ENCODE results near the gene ZNF771.

The ZNF771 gene

DNA sequence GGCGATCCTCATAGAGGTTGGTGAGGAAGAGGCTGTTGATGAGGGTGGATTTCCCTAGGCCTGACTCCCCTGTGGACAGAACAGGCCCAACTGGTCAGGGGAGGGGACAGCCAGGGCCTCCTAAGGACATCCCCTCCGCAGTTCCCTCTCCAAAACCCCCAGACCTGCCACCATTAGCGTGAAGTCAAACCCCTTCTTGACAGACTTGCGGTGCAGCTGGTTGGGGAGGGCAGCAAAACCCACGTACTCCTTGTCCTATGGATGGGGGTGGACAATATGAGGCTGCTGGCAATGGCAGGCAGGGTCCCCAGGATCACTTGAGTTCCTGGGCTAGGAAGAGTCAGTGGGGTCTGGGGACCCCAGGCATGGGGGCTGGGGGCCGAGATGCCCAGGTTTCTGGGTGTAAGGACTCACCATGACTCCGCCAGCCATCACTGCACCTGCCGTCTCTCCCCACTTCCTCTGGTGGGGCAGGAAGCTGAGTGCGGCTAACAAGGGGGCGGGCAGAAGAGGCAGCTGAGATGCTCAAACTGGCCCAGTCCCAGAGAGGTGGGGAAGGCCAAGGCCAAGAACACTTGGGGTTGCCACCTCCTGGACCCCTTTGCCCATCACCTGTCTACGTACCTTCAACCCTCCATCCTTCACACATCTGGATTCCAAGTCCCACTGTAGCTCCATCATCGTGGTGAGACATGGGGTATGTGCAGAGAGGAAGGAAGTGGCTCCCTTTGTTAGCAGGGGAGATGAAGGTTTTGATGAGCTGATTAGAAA is 25.1 kb upstream of the ZNF771 start, which contains the start of gene SEPTIN1:
Gene SEPTIN1, minus strand, starts transcription at position 451 of the 771 bp plus-strand sequence. Its CDS starts 19 bp downstream, at position 432.
- Histone ChIP-seq H3K27me3 (ENCODE audit: low read length) (no peaks in the 10 kb centered on the region), H3K9me3 (ENCODE audit: insufficient read depth, low read length) (no peaks in the 10 kb centered on the region), H3K4me3 (ENCODE audit: insufficient read depth, low read length, poor library complexity, severe bottlenecking) (peak within 1 kb of the TSS; percentile 66), H3K27ac (ENCODE audit: low read depth, low read length) (peak within 1 kb of the TSS; percentile 76), H4K20me1 (ENCODE audit: low read depth, low read length) (no peaks in the 10 kb centered on the region), H3F3A (ENCODE audit: insufficient read depth) (peaks cover 19% of the 10 kb centered on the region), H3K4me2 (ENCODE audit: low read depth, low read length, poor library complexity, severe bottlenecking) (peak within 1 kb of the TSS; percentile 96), H3K9ac (ENCODE audit: low read length) (peak within 1 kb of the TSS; percentile 77), H3K36me3 (ENCODE audit: low read length) (no peaks in the 10 kb centered on the region), H3K9me2 (replicated peaks; ENCODE audit: insufficient read depth, low read length) (no peaks in the 10 kb centered on the region), H3K79me2 (ENCODE audit: insufficient read depth, low read length) (peaks cover 13% of the 10 kb centered on the region), H2AFZ (ENCODE audit: low read depth, low read length, severe bottlenecking) (peak within 1 kb of the TSS; percentile 36)
- TF ChIP-seq, protein P1, sequence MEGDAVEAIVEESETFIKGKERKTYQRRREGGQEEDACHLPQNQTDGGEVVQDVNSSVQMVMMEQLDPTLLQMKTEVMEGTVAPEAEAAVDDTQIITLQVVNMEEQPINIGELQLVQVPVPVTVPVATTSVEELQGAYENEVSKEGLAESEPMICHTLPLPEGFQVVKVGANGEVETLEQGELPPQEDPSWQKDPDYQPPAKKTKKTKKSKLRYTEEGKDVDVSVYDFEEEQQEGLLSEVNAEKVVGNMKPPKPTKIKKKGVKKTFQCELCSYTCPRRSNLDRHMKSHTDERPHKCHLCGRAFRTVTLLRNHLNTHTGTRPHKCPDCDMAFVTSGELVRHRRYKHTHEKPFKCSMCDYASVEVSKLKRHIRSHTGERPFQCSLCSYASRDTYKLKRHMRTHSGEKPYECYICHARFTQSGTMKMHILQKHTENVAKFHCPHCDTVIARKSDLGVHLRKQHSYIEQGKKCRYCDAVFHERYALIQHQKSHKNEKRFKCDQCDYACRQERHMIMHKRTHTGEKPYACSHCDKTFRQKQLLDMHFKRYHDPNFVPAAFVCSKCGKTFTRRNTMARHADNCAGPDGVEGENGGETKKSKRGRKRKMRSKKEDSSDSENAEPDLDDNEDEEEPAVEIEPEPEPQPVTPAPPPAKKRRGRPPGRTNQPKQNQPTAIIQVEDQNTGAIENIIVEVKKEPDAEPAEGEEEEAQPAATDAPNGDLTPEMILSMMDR (IDR thresholded peaks at IDR 0.05; ENCODE audit: insufficient read depth, low read length, poor library complexity, severe bottlenecking), result no peak
- TF ChIP-seq EZH2phosphoT487 (conservative IDR thresholded peaks at IDR 0.05; ENCODE audit: low read length), result no peak

DNA sequence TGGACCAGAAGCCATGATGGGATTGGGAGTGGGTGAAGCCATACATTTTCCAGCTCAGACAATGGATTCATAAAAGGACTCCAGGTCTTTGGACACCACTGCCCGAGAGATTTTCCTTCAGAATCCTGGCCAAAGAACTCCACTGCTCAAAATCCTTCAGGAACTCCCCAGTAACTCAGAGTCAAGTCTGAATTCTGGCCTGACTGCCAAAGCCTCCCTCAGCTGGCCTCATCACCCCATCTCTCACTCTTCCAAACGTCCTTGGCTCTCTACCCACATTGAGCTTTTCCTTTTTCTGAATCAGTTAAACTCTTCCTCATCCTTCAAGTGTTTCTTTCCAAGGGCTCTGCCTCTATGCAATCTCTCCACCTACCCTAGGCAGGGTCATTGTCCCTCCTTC is 23.9 kb upstream of the ZNF771 start:
- Histone ChIP-seq H4K20me1 (ENCODE audit: low read depth, low read length) (no peaks in the 10 kb centered on the region), H3K4me2 (ENCODE audit: low read depth, low read length, poor library complexity, severe bottlenecking) (no peak overlapping the region), H3K9ac (ENCODE audit: low read length) (no peak overlapping the region), H3K4me3 (ENCODE audit: insufficient read depth, low read length, poor library complexity, severe bottlenecking) (no peak overlapping the region), H3K79me2 (ENCODE audit: insufficient read depth, low read length) (peaks cover 13% of the 10 kb centered on the region), H3K27me3 (ENCODE audit: low read length) (no peaks in the 10 kb centered on the region), H3K9me3 (ENCODE audit: insufficient read depth, low read length) (no peaks in the 10 kb centered on the region), H3F3A (ENCODE audit: insufficient read depth) (peaks cover 13% of the 10 kb centered on the region), H3K36me3 (ENCODE audit: low read length) (no peaks in the 10 kb centered on the region), H2AFZ (ENCODE audit: low read depth, low read length, severe bottlenecking) (no peak overlapping the region), H3K27ac (ENCODE audit: low read depth, low read length) (no peak overlapping the region), H3K9me2 (replicated peaks; ENCODE audit: insufficient read depth, low read length) (no peaks in the 10 kb centered on the region)
- no peak for TF ChIP-seq EZH2phosphoT487 (conservative IDR thresholded peaks at IDR 0.05; ENCODE audit: low read length)
- TF ChIP-seq, protein P1 (IDR thresholded peaks at IDR 0.05; ENCODE audit: insufficient read depth, low read length, poor library complexity, severe bottlenecking), result no peak

DNA sequence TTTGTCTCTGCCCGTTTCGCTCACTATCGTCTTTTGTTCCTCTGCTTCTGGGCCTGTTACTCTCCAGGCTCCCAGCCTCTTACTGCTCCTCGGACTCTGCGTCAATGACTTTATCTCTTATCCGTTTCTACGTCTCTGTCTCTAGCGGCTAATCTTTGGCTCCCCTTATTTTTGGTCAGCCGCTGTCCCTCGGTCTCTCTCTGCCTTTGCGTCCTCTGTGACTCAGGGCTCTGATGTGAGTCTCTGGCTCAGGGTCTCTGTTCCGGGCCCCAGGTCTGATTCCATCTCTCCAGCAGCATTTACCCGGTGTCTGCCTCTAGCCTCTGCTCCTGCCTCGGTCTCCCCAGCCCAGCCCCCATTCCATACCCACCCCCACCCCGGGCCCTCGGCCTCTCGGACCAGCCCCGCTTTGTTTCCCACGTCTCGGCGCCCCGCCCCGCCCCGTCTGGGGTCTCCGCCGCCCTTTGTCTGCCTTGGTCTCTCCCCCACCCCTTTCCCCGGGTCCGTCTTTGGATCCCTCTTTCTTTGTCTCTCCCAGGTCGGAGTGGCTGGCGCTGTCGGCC is 12.7 kb upstream of the ZNF771 start:
- Histone ChIP-seq H3K9me2 (replicated peaks; ENCODE audit: insufficient read depth, low read length) (no peaks in the 10 kb centered on the region), H3K36me3 (ENCODE audit: low read length) (no peaks in the 10 kb centered on the region), H3K4me3 (ENCODE audit: insufficient read depth, low read length, poor library complexity, severe bottlenecking) (peak overlapping the region; percentile 74), H3K27me3 (ENCODE audit: low read length) (no peaks in the 10 kb centered on the region), H3K9ac (ENCODE audit: low read length) (peak overlapping the region; percentile 70), H3K9me3 (ENCODE audit: insufficient read depth, low read length) (no peaks in the 10 kb centered on the region), H2AFZ (ENCODE audit: low read depth, low read length, severe bottlenecking) (peak overlapping the region; percentile 87), H3K4me2 (ENCODE audit: low read depth, low read length, poor library complexity, severe bottlenecking) (peak overlapping the region; percentile 82), H3K27ac (ENCODE audit: low read depth, low read length) (peak overlapping the region; percentile 27; the same call in 1 of the 2 replicates), H4K20me1 (ENCODE audit: low read depth, low read length) (no peaks in the 10 kb centered on the region), H3K79me2 (ENCODE audit: insufficient read depth, low read length) (peaks cover 13% of the 10 kb centered on the region; the same call in 1 of the 2 replicates), H3F3A (ENCODE audit: insufficient read depth) (peaks cover 10% of the 10 kb centered on the region; the same call in 1 of the 2 replicates)
- TF ChIP-seq EZH2phosphoT487 (conservative IDR thresholded peaks at IDR 0.05; ENCODE audit: low read length), result no peak
- TF ChIP-seq, protein P1 (IDR thresholded peaks at IDR 0.05; ENCODE audit: insufficient read depth, low read length, poor library complexity, severe bottlenecking), result no peak

All from SU-DHL-6 (cell line).